Psoas muscle (tissue), 8 donors: Measurements from ENCODE around the gene ZNHIT2. TPM values are rescaled to one million over a fixed set of nuclear protein-coding genes. Genes with fewer than 3 reads are reported as not detected.
A peak's percentile ranks its signal among the peaks of the same experiment; 100 is the strongest.

Source experiments
- ATAC-seq, 4 donors: fragments of 200-7000 bp; cut with Tn5 transposase; one replicate each; pipeline ENCODE4 v1.9.1; 2020; ENCODE audit warnings: moderate library complexity in 3 of 4, mild to moderate bottlenecking in 2 of 4
- DNase-seq, 2 donors: peaks; one replicate each; pipeline ENCODE4 v3.0.0-alpha.2; 2020
- H3K27ac ChIP-seq: fragments of 200-600 bp; one replicate; pipeline ENCODE4 v1.8.0; 2022
- H3K27me3 ChIP-seq, 3 donors: fragments of 200-600 bp in 1 of 3; one replicate each; pipeline versions ENCODE4 v1.6.1 to v1.8.0; 2013 to 2022; ENCODE audit warnings: low read length in 2 of 3, mild to moderate bottlenecking in 2 of 3, moderate library complexity in 1 of 3; ENCODE audit not compliant: insufficient read depth in 3 of 3
- H3K36me3 ChIP-seq, 2 donors: fragments of 200-600 bp in 1 of 2; one replicate each; pipeline versions ENCODE4 v1.6.1 to v1.8.0; 2013 to 2022; ENCODE audit warnings: low read depth in 1 of 2, mild to moderate bottlenecking in 1 of 2, moderate library complexity in 1 of 2; ENCODE audit not compliant: insufficient read depth in 1 of 2
- H3K4me1 ChIP-seq: fragments of 200-600 bp; one replicate; pipeline ENCODE4 v1.8.0; 2022
- H3K4me3 ChIP-seq: fragments of 200-600 bp; one replicate; pipeline ENCODE4 v1.8.0; 2022; ENCODE audit warnings: mild to moderate bottlenecking
- H3K9me3 ChIP-seq: fragments of 200-600 bp; one replicate; pipeline ENCODE4 v1.8.0; 2022
- WGBS, 3 donors: extraction: QIAGEN DNeasy Blood & Tissue Kit; methylation state at CpG; one replicate each; pipeline versions ENCODE4 v1.1.6 to v1.1.7; 2013; 5-methylcytosine and 5-hydroxymethylcytosine counted together
- intact Hi-C, 2 donors: fragments of 100-400 bp; cut with DNase I; formaldehyde crosslinking; loops; one replicate each; pipeline versions ENCODE4 v1.11.0 to v1.14.2; 2022
- polyA plus RNA-seq, 3 donors: library from polyadenylated mRNA; stranded (reverse); fragments of 200-250 nt; gene quantifications; one replicate each; pipeline ENCODE4 v1.2.3, GENCODE V29; 2013
- total RNA-seq, 4 donors: library from RNA; stranded (reverse); fragmentation: NEBNext Ultra II Directional in 2 of 4; extraction: Animal tissue kit (Norgen Biotek cat#: 25700) in 2 of 4; gene quantifications; one replicate each; pipeline versions ENCODE4 v1.2.1 to v1.2.4, GENCODE V29; 2021 to 2023
- TF ChIP-seq, protein P1 (sequence below): fragments of 200-600 bp; IDR thresholded peaks from one replicate; pipeline ENCODE4 v1.8.0; 2022; ENCODE audit warnings: antibody characterized with exemption
- donor health status: healthy with polysubstance abuse.
- donor health status: DM: no; HTN: no; CAD: no; lungs with moderate emphysema.
- donor health status: Bipolar disorder and iron deficiency.
- donor health status: healthy.
- donor health status: DM: yes; HTN: yes; CAD: no.
- donor health status: DM: no; HTN: no; CAD: no.
- donor health status: DM: no; HTN: no; CAD: no.
- donor health status: DM: yes; HTN: yes; CAD: no.

The ZNHIT2 gene
- total and polyA plus RNA-seq, 7 donors, result 8.6 to 25.7 (median 16.1) TPM

DNA sequence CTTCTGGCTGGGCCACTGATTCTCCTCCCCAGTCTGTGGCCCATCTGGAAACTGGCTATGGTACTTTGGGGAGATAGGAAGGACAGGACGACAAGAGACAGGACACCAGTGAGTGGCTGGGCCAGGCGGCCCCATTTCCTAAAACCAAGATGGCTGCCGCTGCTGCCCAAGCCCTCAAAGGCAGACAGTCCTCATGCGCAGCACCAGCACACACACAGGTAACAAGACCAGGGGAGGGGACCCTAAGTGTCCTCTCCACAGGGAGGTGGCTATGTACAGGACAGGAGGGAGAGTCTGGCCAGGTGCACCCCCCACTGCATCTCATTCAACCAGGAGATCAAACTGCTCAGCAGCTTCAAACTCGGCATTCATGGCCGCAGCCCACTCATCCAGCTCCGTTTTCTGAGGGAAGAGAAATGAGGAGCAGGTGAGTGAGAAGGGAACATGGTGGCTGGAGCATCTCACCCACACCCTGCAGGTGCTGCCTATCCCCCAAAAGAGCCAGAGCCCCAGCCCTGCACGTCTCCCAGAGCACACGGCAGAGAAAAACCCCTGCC, 38.6 kb downstream of the ZNHIT2 start:
- no peak overlapping the region for H3K27ac ChIP-seq
- H3K4me1 ChIP-seq, result peaks cover 9% of the 10 kb centered on the region
- DNase-seq, result no peak
- TF ChIP-seq, protein P1, sequence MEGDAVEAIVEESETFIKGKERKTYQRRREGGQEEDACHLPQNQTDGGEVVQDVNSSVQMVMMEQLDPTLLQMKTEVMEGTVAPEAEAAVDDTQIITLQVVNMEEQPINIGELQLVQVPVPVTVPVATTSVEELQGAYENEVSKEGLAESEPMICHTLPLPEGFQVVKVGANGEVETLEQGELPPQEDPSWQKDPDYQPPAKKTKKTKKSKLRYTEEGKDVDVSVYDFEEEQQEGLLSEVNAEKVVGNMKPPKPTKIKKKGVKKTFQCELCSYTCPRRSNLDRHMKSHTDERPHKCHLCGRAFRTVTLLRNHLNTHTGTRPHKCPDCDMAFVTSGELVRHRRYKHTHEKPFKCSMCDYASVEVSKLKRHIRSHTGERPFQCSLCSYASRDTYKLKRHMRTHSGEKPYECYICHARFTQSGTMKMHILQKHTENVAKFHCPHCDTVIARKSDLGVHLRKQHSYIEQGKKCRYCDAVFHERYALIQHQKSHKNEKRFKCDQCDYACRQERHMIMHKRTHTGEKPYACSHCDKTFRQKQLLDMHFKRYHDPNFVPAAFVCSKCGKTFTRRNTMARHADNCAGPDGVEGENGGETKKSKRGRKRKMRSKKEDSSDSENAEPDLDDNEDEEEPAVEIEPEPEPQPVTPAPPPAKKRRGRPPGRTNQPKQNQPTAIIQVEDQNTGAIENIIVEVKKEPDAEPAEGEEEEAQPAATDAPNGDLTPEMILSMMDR, result no peak
- WGBS, 3 donors, result 87 to 89% (median 89%) methylated on average over 9 of the region's 9 CpGs
- H3K36me3 ChIP-seq, result no peaks in the 10 kb centered on the region
- H3K27me3 ChIP-seq, result no peaks in the 10 kb centered on the region
- intact Hi-C loops, result loop anchor here in 1 of 2 donors (5.0 kb wide), 1 partner anchor 57 kb away; no protein-coding TSS in a partner anchor
- no peak for ATAC-seq
- no peak overlapping the region for H3K4me3 ChIP-seq
- H3K9me3 ChIP-seq, result no peaks in the 10 kb centered on the region

DNA sequence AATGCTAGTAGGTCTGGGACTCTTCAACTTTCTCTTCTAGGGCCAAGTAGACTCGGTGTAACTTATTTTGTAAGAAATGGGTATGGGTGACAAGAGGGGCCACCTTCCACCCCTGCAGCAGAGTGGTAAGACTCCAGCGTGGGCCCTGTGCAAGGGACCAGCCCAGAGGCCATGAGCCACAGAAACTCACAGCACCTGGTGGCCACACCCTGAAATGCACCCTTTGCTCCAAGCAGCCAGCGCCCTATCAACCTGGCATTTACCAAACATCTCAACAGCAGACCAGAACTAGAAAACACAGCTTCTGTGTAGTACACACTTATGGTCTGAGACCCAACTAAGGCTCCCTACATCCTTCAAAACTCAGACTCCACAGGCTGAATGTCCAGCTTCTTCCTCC, 39.4 kb downstream of the ZNHIT2 start:
- TF ChIP-seq, protein P1, result peak; percentile 40
- DNase-seq (peak in 1 of 2 donors; percentile 39), ATAC-seq (peak; percentile 34 to 72 (median 58))
- intact Hi-C loops, result loop anchor here in 1 of 2 donors (5.0 kb wide), 1 partner anchor 56 kb away; no protein-coding TSS in a partner anchor
- H3K4me1 ChIP-seq, result peaks cover 2% of the 10 kb centered on the region
- no peak overlapping the region for H3K4me3 ChIP-seq
- no peak overlapping the region for H3K27ac ChIP-seq
- H3K27me3 ChIP-seq, result no peaks in the 10 kb centered on the region
- no peaks in the 10 kb centered on the region for H3K36me3 ChIP-seq
- no peaks in the 10 kb centered on the region for H3K9me3 ChIP-seq
- 62 to 75% (median 63%) methylated on average over 3 of the region's 3 CpGs for WGBS, 3 donors

DNA sequence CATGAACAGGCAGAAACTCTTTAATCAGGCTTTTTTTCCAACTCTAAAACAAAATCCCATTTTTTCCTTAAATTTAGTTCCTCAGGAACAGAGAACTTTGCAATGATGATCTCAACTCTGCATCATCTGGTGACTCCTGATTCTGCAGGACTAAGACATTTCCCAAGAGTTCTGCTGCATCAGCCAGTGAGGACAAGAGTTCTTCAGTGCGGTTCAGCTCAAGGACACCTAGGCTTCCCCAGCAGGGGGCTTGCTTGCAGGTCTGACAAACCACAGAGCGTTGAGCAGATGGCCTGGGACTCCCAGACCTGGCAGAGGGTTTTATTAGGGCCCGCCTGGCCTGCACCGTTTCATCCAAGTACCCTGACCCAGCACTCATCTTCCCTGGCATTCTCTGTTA, 40.0 kb downstream of the ZNHIT2 start:
- Histone ChIP-seq H3K9me3 (no peaks in the 10 kb centered on the region), H3K4me1 (no peaks in the 10 kb centered on the region), H3K27ac (no peak overlapping the region), H3K4me3 (no peak overlapping the region), H3K36me3 (no peaks in the 10 kb centered on the region), H3K27me3 (no peaks in the 10 kb centered on the region)
- no peak for ATAC-seq
- 67 to 74% (median 73%) methylated on average over 4 of the region's 4 CpGs for WGBS, 3 donors
- TF ChIP-seq, protein P1, result no peak
- intact Hi-C loops, result loop anchor here in 1 of 2 donors (5.0 kb wide), 1 partner anchor 55 kb away; no protein-coding TSS in a partner anchor
- DNase-seq, result no peak

DNA sequence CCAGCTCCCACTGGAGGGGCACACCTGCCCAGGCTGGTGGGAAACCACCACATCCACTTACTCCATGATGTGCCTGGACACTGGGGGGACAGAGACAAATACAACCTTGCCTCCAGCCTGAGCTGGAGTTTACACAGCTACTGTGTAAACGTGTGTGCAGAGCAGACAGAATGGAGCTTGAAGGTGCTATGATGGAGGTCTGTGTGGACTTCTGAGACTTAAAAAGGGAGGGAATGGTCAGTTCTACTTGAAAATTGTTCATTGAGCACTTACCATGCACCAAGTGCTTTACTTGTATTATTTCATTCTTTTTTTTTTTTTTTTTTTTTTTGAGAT, 44.9 kb downstream of the ZNHIT2 start:
- ATAC-seq (no peak), DNase-seq (no peak)
- 54 to 74% (median 63%) methylated on average over 1 of the region's 1 CpG for WGBS, 3 donors
- TF ChIP-seq, protein P1, result no peak
- H3K27ac ChIP-seq, result no peak overlapping the region
- H3K36me3 ChIP-seq, result no peaks in the 10 kb centered on the region
- no peak overlapping the region for H3K4me3 ChIP-seq
- H3K4me1 ChIP-seq, result no peaks in the 10 kb centered on the region
- intact Hi-C loops, result no loop called here
- no peaks in the 10 kb centered on the region for H3K27me3 ChIP-seq
- H3K9me3 ChIP-seq, result no peaks in the 10 kb centered on the region
